GM12873 (cell line): ENCODE data around the gene FTCD.

Experiments
- CTCF ChIP-seq: IDR thresholded peaks from 2 replicates; pipeline ENCODE4 v1.5.1; 2012; ENCODE audit warnings: low read depth, mild to moderate bottlenecking, moderate library complexity, low read length, control low read depth; ENCODE audit not compliant: insufficient read depth; ENCODE audit errors: missing control alignments

Gene FTCD

GRCh38 chr21:46124926-46125845, 30.2 kb downstream of the FTCD start:
- no peak for TF ChIP-seq CTCF

GRCh38 chr21:46124083-46124925, 31.1 kb downstream of the FTCD start:
- no peak for TF ChIP-seq CTCF

GRCh38 chr21:46122758-46123683, 32.4 kb downstream of the FTCD start:
- TF ChIP-seq CTCF = no peak

GRCh38 chr21:46122237-46122671, 33.1 kb downstream of the FTCD start:
- TF ChIP-seq CTCF = no peak

GRCh38 chr21:46121286-46122221, 33.8 kb downstream of the FTCD start:
- TF ChIP-seq CTCF = no peak
